GM18505 (cell line): Measurements from ENCODE around the gene WASF1.

Experiments used
- ATAC-seq: cut with Tn5 transposase; IDR thresholded peaks from one replicate; pipeline ENCODE4 v1.9.1; 2021; ENCODE audit not compliant: unreplicated experiment
- POLR2A ChIP-seq: IDR thresholded peaks from 4 replicates; pipeline ENCODE4 v1.6.1; 2011; ENCODE audit warnings: borderline replicate concordance; ENCODE audit not compliant: insufficient read depth, insufficient read length; ENCODE audit errors: extremely low read depth

The WASF1 gene

DNA sequence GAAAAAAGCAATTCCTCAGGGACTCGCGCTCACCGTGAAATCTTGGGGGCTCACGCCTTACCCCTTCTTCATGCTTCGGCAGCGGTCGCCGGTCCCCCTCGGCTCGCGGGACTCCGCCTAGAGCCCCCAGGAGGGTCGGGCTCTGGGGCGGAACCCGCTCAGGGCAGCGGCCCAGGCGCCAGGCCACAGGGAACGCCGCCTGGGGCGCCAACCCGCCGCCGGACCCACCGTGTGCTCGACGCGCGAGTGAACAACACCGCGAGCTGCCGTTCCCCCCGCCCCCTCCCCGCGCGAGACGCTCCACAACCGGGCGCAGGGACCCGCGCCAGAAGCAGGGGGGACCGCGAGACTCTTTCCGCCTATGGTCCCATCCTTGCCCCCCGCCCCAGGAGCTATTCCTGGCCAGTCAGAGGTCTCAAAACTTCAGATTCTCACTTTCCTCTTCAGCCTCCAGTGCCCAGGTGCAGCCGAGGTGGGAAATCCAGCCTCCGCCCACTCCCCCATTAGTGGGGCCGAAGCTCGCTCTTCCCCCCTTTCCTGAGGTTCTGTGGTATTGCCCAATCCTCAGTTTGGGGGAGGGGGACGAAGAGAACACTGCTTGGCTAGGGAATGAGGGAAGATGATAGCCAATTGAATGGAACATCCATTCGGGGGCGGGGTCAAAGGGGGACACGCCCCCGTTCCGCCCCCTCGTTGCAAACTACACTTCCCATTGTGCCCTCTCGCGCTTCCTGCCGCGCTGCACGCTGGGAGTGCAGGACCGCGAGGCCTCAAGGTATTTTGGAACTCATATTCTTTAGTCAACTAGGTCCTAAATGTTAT is at the start of gene WASF1:
WASF1 (minus strand) TSS at position 265 of the 822 bp plus-strand sequence. CDS start 52,069 bp downstream, outside the sequence.
- peak; percentile 19 for TF ChIP-seq POLR2A
- peak; percentile 78 for ATAC-seq

DNA sequence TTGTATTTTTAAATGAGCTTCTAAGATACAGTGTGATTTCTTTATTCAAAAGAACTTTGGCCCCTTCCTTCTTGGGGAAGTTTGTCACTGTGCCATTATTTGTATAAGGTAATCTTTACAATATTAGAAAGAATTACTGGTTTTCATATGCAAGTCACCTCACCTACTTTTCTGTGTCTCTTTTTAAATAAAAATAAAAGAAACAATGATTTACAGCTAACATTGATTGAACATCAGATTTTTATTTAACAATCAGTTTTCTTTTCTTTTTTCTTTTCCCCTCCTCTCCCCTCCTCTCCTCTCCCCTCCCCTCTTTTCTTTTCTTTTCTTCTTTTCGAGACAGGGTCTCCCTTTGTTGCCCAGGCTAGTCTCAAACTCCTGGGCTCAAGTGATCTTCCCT is 46.8 kb upstream of the WASF1 start:
- no peak for TF ChIP-seq POLR2A
- ATAC-seq = no peak

DNA sequence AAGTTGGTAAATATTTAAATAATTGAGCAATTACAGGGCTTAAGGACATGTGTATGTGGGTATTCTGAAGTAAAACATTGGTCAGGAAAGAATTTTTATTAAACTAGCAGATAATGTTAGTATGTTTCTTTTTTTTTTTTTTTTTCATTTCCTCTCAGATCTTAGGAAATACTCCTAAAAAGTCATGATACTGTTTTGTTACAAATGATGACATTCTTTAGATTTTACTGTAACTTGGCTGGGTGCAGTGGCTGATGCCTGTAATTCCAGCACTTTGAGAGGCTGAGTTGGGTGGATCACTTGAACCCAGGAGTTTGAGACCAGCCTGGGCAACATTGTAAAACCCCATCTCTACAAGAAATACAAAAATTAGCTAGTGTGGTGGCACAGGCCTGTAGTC is 42.3 kb upstream of the WASF1 start:
- ATAC-seq = no peak
- TF ChIP-seq POLR2A = no peak

DNA sequence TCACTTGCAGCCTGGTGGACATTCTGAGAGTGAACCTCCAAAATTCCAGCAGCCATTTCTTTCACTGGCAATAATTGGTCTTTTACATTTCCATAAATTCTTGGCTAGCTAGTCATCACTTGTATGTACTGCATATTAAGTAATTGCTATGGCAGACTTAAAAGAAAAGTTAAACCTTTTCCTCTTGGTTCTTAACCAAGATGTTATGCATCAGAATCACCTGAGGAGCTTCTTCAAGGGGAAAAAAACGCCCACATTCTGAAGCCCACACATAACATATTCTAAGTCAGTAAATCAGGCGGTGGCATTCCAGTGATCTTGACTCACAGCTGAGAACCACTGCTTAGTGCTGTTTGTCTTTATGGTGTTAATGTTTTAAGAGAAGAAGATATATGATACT is 37.8 kb upstream of the WASF1 start:
- no peak for TF ChIP-seq POLR2A
- ATAC-seq = no peak

DNA sequence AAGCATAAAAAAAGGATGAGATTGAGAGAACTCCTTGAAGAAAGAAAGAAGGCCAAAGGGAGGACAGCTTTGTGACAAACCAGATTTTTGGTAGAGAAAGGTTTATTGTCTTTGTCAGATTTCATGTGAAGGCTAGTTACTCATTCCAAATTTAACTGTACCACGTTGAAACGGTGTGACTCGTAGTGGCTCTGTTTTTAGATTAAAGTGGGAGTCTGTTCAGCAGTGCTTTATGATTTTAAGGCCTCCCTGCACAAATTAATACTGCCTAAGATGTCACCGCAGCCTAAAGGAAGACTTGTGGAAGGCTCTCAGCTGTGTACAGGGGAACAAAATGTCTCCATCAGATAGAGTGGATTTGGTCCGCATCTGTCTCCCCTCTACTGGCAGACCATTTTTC is 36.7 kb upstream of the WASF1 start:
- no peak for ATAC-seq
- TF ChIP-seq POLR2A = no peak

DNA sequence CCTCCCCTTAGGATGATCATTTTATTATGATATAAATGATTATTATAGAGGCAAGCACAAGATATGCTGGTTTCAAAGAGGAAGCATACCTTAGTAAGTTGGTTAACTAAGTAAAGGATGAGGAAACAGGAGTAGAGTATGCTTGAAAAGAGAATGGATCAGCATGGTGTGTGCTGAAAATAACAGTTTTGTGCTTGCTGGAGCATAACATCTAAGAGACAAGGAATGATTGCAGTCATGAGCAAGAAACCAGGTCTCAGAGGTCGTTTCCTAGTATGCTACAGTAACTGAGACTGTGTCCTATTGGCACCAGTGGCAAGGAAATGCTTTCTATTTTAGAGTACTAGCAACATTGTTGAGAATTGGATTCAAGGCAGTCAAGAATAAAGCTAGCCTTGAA is 34.9 kb upstream of the WASF1 start:
- TF ChIP-seq POLR2A = no peak
- no peak for ATAC-seq

DNA sequence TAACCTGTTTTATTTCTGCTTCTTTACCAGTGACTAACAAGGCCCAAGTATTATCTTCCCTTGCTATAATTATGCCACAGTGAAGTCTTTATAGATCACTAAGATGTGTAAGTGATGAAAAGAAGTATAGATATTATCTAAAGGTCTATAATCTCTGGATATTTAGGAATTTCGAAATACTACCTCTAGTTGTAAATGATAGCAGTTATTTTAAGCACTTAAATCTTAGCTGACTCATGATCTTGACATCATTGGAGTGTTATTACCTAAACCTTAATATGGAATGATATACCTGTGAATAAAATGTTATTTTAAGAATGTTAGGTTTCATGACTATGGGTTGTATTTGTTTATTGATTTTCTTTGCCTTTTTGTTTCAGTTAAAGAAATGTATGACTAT is 32.3 kb upstream of the WASF1 start:
- TF ChIP-seq POLR2A = no peak
- no peak for ATAC-seq

DNA sequence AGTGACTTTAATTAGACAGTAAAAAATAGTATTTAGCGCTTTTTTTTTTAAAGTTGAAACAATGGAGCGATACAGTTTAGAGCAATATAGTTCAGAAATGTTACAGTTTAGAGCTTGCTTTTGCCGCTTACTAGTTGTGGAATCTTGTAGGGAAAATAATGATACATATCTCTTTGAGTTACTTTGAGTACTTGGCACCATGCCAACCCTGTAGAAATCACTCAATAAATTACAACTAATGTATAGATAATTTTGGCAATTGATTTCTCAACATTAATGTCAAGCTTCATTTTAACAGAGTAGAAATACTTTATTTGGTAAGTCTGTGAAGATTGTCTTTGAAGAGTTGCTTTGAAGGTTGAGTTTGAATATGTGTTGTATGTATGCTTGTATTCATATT is 28.2 kb upstream of the WASF1 start:
- no peak for ATAC-seq
- no peak for TF ChIP-seq POLR2A

DNA sequence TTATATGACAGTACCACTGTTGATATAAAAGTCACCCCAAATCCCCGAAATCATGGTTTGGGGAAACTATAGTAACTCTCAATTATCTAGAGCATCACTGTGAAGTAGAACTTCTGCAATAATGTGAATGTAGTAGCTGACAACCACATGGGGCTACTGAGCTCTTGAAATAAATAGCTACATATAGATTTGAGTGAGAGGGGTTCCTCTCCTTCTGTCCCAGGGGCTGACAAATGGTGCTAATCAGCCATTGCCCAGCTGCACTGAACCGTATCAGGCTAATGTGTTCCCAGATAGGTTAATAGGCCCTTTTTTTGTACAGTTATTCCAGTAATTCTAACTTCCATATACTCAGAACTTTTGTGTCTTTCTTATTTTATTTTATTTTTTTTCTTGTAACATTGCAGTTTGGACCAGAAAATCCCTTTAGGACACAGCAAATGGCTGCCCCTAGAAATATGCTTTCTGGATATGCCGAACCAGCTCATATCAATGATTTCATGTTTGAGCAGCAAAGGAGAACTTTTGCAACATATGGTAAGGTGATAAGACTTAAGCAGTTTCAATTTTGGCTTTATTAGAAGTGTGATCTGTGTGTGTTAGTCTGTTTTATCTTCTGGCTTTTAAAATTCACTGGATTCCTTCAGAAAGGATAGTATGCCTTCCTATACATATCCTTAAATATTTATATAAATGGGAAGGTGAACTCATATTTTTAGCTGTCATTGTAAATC is 21.8 kb upstream of the WASF1 start:
- no peak for ATAC-seq
- no peak for TF ChIP-seq POLR2A

DNA sequence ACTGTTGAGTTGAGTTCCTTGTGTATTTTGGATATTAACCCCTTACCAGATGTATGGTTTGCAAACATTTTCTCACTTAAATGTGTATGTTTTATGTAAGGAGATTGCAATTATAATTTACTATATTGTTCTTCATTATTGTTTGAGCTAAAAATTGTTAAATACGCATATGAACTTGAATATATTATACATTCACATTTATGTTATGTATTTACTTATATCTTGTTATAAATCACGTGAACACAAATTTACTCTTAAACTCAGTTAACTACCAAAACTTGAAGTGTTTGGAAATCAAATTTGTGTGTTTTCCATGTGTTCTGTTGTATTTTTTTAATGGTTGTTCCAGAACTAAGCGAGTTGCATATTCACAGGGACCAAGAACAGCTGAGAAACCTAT is 19.1 kb upstream of the WASF1 start:
- TF ChIP-seq POLR2A = no peak
- ATAC-seq = no peak

DNA sequence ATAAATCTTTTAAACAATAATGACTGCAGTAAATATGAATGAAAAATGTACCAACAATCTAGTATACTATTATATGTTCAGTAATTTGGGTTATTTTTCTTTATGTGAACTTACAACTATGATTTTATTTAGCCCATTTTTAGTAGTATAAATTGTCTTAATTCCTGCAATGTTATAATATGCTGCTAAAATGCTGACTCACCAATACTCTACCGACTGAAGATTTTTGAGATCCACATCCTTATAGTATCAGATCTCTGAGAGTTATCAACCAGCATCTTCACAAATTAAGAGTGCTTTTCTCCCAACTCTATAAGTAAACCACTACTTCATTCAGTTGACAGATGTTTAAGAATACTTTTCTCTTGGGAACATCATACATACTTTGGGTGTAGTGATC is 17.4 kb upstream of the WASF1 start:
- ATAC-seq = no peak
- no peak for TF ChIP-seq POLR2A

DNA sequence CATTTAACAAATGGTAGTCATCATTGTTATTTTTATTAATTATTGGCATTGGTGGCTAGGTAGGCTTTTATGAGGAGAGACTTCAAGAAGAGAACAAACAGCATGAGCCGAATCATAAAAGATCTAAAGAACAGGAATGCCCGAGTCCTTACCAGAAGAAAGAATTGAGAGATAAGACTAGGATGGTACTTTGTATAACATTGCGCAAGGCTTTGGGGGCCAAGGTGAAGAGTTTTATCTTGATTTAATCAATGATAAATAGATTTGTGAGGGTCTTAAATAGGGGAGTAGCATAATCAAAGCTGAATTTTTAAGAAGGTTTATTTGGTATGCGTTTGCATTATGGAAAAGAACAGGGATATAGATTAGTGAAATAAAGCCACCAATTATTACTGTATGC is 16.2 kb upstream of the WASF1 start:
- no peak for ATAC-seq
- no peak for TF ChIP-seq POLR2A

DNA sequence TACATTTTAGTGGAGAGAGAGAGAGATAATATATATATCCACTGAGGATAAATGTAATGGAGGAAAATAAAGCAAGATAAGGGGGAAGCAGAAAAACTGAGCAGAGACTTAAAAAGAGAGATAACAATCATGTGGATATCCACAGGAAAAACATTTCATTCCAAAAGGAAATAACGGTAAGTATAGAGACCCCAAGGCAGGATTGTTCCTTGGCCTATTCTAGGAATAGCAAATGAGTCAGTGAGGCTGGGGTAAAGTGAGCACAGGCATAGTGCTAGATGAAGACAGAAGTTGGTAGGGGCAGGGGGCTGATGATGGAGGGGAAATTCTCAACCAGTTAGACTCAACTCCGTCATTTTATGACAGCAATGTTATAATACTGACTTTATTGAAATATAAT is 12.0 kb upstream of the WASF1 start:
- no peak for ATAC-seq
- TF ChIP-seq POLR2A = no peak

DNA sequence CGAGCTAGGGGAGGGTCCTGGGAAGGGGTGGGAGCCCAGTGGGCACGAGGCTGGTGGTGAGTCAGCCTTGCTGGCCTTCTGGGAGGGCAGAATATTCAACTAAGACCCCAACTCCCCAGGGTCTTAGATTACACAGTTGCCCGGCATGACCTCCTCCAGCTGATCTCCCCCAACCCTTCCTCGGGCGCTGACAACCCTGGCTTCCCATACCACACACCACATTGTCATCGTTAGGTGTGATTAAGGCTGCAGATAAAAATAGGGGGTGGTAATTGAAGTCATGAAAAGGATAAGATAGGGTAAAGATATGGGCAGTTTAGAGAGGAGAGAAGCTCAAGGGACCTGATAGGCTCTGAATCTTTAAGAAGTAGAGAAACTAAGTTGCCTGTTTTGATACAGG is 11.3 kb upstream of the WASF1 start:
- no peak for TF ChIP-seq POLR2A
- no peak for ATAC-seq
